ENCODE measurements around the gene TUT7.
A peak's percentile ranks its signal among the peaks of the same experiment; 100 is the strongest.
"Not testable (repeated sequence)": the region's sequence is repeated elsewhere in the genome, so short reads cannot be mapped to it uniquely, and the experiment has no call there.

Gene TUT7, protein sequence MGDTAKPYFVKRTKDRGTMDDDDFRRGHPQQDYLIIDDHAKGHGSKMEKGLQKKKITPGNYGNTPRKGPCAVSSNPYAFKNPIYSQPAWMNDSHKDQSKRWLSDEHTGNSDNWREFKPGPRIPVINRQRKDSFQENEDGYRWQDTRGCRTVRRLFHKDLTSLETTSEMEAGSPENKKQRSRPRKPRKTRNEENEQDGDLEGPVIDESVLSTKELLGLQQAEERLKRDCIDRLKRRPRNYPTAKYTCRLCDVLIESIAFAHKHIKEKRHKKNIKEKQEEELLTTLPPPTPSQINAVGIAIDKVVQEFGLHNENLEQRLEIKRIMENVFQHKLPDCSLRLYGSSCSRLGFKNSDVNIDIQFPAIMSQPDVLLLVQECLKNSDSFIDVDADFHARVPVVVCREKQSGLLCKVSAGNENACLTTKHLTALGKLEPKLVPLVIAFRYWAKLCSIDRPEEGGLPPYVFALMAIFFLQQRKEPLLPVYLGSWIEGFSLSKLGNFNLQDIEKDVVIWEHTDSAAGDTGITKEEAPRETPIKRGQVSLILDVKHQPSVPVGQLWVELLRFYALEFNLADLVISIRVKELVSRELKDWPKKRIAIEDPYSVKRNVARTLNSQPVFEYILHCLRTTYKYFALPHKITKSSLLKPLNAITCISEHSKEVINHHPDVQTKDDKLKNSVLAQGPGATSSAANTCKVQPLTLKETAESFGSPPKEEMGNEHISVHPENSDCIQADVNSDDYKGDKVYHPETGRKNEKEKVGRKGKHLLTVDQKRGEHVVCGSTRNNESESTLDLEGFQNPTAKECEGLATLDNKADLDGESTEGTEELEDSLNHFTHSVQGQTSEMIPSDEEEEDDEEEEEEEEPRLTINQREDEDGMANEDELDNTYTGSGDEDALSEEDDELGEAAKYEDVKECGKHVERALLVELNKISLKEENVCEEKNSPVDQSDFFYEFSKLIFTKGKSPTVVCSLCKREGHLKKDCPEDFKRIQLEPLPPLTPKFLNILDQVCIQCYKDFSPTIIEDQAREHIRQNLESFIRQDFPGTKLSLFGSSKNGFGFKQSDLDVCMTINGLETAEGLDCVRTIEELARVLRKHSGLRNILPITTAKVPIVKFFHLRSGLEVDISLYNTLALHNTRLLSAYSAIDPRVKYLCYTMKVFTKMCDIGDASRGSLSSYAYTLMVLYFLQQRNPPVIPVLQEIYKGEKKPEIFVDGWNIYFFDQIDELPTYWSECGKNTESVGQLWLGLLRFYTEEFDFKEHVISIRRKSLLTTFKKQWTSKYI (N-terminal part only)

DNA sequence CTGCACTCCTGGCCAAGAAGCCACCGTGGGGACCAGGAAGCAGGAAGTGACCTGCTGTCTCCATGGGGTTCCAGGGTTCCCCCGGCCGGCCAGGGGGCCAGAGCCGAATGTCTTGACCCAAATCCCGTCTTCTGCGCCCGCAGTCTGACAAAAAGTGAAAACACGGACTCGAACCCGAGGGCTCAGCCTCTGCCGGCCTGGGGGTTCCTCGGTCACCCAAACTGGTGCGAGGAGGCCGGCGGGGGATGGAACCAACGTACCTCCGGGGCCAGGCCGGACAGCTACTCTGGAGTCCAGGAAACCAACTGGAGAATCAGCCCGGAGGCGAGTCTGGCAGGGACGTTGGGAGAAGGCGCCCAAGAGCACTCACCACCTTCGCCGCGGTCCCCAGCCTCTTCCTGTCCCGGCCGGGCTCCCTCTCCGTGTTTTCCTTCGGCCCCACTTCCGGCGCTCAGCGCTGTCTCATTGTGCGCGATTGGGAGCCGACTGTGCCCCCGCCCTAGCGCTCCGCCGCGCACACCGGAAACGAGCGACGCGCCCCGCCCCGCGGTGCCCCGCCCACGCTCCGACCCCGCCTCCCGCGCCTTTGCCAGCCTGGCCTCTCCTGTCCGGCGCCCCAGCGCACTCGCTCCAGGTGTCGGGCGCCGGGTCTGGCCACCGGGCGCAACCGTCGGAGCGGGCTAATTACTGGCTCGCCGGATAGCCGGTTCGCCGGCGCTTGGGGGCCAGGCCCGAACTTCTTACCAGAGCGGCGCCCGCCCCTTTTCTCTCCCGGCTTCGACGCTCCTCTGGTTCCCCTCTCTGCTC, at the start of gene TUT7:
TSS of gene TUT7 (minus strand) at position 400 of the 807 bp plus-strand sequence. CDS start 1,211 bp downstream, outside the sequence.
- Mint-ChIP-seq H3K4me1 (ENCODE audit: low read depth) (peaks cover 34% of the 10 kb centered on the region), H3K4me3 (peak within 1 kb of the TSS; percentile 98), H3K27ac (peak within 1 kb of the TSS; percentile 98)

DNA sequence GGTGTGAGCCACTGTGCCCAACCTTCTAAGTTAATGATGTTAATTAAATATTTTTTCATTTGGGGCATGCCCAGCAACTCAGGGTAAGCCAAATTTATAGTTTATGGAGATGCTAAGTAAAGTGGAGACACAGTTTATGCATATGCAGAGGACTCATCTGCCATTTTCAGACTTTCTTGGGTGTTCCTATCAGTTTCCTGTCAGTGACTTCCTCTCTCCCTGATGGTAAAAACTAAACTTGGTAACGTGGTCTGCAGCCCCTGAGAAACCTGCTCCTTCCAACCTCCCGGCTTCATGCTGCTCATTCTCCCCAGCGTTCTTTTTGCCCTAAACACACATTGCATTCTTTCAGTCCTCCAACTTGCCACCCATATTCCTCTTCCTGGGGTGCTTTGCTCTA, 48.4 kb upstream of the TUT7 start:
- H3K4me3 Mint-ChIP-seq: no peak overlapping the region
- peaks cover 24% of the 10 kb centered on the region for H3K4me1 Mint-ChIP-seq (ENCODE audit: low read depth)
- H3K27ac Mint-ChIP-seq: no peak overlapping the region

More for the DNA sequence above, at the start of gene TUT7:
- peak; percentile 99 for DNase-seq
- no peaks in the 10 kb centered on the region for H3K27me3 Mint-ChIP-seq
- no peaks in the 10 kb centered on the region for H3K9me3 Mint-ChIP-seq
- peaks cover 47% of the 10 kb centered on the region for H3K36me3 Mint-ChIP-seq (ENCODE audit: low read depth)

DNA sequence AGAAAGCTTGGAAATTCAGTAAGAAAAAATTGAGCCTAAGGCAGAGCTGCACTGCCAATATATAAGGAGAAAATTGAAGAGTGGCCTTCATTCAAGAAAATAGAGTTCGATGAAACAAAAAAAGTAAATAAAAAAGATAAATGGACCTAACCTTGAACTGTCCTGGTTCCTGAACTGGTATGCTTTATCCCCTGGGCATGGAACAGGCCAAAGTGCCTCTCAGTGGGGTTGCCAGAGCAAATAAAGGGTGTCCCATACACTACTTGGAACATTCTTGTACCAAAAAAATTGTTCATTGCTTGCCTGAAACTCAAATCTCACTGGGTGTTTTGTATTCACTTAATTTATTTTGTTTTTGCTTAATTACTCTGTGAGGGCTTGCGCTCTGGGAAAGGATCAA, 42.2 kb upstream of the TUT7 start:
- no peaks in the 10 kb centered on the region for H3K4me1 Mint-ChIP-seq (ENCODE audit: low read depth)
- no peak overlapping the region for H3K4me3 Mint-ChIP-seq
- H3K27ac Mint-ChIP-seq: no peak overlapping the region
- no peaks in the 10 kb centered on the region for H3K36me3 Mint-ChIP-seq (ENCODE audit: low read depth)
- peaks cover 28% of the 10 kb centered on the region for H3K27me3 Mint-ChIP-seq
- no peak for DNase-seq
- H3K9me3 Mint-ChIP-seq: peaks cover 8% of the 10 kb centered on the region

More for the DNA sequence above, 48.4 kb upstream of the TUT7 start:
- no peaks in the 10 kb centered on the region for H3K36me3 Mint-ChIP-seq (ENCODE audit: low read depth)
- no peaks in the 10 kb centered on the region for H3K9me3 Mint-ChIP-seq
- no peak for DNase-seq
- H3K27me3 Mint-ChIP-seq: peaks cover 29% of the 10 kb centered on the region

DNA sequence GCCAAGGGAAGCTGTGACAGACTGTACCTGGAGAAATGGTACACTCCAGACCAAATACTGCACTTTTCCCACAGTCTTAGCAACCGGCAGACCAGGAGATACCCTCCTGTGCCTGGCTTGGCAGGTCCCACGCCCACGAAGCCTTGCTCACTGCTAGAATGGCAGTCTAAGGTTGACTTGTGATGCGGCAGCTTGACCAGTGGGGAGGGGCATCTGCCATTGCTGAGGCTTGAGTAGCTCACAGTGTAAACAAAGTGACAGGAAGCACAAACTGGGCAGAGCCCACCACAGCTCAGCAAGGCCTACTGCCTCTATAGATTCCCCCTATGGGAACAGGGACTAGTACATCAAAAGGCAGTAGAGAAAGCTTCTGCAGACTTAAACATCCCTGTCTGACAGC, 36.0 kb upstream of the TUT7 start:
- not testable (repeated sequence) for H3K4me1 Mint-ChIP-seq (ENCODE audit: low read depth); H3K36me3 Mint-ChIP-seq (ENCODE audit: low read depth); H3K9me3 Mint-ChIP-seq; DNase-seq; H3K4me3 Mint-ChIP-seq; H3K27ac Mint-ChIP-seq
- peaks cover 59% of the 10 kb centered on the region for H3K27me3 Mint-ChIP-seq

DNA sequence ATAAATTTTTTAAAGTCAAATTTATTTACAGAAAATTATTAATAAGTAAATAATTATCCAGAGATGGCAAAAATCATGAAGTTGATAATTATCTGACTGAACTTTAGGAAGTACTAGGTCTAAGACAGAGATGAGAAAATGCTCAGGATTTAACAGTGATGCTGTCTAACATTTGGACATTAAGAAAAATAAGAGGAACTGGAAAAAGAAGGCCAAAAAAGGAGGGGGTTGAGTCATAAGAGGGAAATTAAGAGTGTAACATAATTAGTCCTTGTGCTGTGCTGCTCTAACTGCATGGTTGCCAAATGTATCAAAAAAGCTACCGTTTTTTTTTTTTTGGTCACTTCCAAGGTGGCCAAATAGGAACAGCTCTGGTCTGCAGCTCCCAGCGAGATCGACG, 35.4 kb upstream of the TUT7 start:
- no peaks in the 10 kb centered on the region for H3K4me1 Mint-ChIP-seq (ENCODE audit: low read depth)
- H3K27me3 Mint-ChIP-seq: peaks cover 59% of the 10 kb centered on the region
- H3K36me3 Mint-ChIP-seq (ENCODE audit: low read depth): no peaks in the 10 kb centered on the region
- H3K9me3 Mint-ChIP-seq: peaks cover 7% of the 10 kb centered on the region
- H3K27ac Mint-ChIP-seq: no peak overlapping the region
- no peak overlapping the region for H3K4me3 Mint-ChIP-seq
- DNase-seq: no peak

DNA sequence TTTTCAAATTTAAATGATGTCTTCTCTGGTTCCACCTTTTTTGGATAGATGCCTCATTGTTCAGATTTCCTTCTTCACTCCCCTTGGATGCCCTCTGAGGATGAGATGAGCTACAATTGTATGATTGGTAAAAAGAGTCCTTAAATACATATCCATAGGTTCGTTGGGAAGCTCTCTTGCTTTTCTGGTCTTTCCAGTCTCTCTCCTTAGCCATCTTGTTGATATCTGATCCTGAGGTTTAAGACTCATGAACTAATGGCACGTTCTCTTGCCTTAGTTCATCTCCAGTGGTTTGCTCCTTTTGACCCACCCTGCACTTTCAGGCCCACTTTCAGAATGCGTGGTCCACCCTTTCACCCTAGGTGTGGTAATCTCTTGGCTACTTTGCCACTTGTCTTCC, 33.2 kb upstream of the TUT7 start:
- DNase-seq: no peak
- H3K27me3 Mint-ChIP-seq: peaks cover 67% of the 10 kb centered on the region

DNA sequence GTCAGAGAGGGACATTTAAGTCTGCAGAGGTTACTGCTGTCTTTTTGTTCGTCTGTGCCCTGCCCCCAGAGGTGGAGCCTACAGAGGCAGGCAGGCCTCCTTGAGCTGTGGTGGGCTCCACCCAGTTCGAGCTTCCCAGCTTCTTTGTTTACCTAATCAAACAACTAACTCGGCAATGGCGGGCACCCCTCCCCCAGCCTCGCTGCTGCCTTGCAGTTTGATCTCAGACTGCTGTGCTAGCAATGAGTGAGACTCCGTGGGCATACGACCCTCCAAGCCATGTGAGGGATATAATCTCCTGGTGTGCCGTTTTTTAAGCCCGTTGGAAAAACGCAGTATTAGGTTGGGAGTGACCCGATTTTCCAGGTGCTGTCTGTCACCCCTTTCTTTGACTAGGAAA, 28.8 kb upstream of the TUT7 start:
- Mint-ChIP-seq H3K9me3 (peaks cover 11% of the 10 kb centered on the region), H3K27me3 (peaks cover 65% of the 10 kb centered on the region)
- not testable (repeated sequence) for H3K4me1 Mint-ChIP-seq (ENCODE audit: low read depth); DNase-seq; H3K27ac Mint-ChIP-seq; H3K4me3 Mint-ChIP-seq; H3K36me3 Mint-ChIP-seq (ENCODE audit: low read depth)

More for the DNA sequence above, 33.2 kb upstream of the TUT7 start:
- no peak overlapping the region for H3K27ac Mint-ChIP-seq
- no peaks in the 10 kb centered on the region for H3K36me3 Mint-ChIP-seq (ENCODE audit: low read depth)
- H3K4me1 Mint-ChIP-seq (ENCODE audit: low read depth): no peaks in the 10 kb centered on the region
- peaks cover 6% of the 10 kb centered on the region for H3K9me3 Mint-ChIP-seq
- H3K4me3 Mint-ChIP-seq: no peak overlapping the region

DNA sequence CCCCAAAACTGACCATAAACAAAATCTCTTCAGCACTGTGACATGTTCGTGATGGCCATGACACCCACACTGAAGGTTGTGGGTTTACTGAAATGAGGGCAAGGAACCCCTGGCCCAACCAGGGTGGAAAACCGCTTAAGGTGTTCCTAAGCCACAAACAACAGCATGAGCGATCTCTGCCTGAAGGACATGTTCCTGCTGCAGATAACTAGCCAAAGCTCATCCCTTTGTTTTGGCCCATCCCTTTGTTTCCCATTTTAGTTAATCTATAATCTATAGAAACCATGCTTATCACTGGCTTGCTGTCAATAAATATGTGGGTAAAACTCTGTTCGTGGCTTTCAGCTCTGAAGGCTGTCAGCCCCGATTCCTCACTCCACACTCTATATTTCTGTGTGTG, 21.8 kb upstream of the TUT7 start:
- Mint-ChIP-seq H3K27ac (no peak overlapping the region), H3K4me3 (no peak overlapping the region), H3K9me3 (peaks cover 6% of the 10 kb centered on the region), H3K27me3 (peaks cover 41% of the 10 kb centered on the region), H3K36me3 (ENCODE audit: low read depth) (no peaks in the 10 kb centered on the region), H3K4me1 (ENCODE audit: low read depth) (no peaks in the 10 kb centered on the region)
- DNase-seq: no peak

DNA sequence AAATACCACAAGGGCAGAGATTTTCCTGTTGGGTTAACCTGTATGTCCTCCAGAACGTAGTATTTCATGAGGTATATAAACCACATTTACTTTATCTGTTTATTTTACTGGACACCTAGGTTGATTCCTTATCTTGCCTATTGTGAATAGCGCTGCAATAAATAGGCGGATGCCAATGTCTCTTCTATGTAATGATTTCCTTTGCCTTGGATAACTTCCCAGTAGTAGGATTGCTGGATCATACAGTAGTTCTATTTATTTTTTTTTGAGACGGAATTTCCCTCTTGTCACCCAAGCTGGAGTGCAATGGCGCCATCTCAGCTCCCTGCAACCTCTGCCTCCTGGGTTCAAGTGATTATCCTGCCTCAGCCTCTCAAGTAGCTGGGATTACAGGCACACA, 15.6 kb upstream of the TUT7 start:
- no peak overlapping the region for H3K27ac Mint-ChIP-seq
- no peak for DNase-seq
- H3K4me3 Mint-ChIP-seq: no peak overlapping the region
- peaks cover 1% of the 10 kb centered on the region for H3K4me1 Mint-ChIP-seq (ENCODE audit: low read depth)
- peaks cover 28% of the 10 kb centered on the region for H3K27me3 Mint-ChIP-seq
- H3K36me3 Mint-ChIP-seq (ENCODE audit: low read depth): peaks cover 2% of the 10 kb centered on the region
- H3K9me3 Mint-ChIP-seq: peaks cover 33% of the 10 kb centered on the region

DNA sequence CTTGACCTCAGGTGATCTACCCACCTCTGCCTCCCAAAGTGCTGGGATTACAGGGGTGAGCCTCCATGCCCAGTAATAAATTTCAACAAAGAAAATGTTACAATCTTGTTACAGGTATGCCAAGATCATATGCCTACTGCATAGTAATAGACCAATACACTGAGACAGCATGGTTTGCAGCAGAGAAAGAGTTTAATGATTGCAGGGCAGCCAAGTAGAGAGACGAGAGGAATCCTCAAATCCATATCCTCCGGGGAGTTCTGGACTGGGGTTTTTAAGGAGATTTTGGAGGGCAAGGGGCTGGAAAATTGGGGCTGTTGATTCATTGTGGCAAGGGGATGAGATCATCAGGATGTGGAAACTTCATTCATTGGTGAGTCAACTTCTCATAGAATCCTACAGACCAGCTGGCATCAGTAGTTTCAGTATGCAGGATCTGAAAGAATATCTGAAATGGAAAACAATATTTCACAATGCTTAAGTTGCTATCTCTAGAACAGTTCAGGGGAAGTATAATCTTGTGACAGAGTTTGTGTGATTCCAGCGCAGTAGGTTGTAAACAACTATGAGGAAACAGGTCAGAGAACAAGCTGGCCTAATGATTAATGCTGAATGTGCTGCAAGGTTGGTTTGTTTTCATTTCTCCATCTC, 14.8 kb upstream of the TUT7 start:
- H3K4me3 Mint-ChIP-seq: no peak overlapping the region
- DNase-seq: no peak
- peaks cover 33% of the 10 kb centered on the region for H3K9me3 Mint-ChIP-seq
- peaks cover 28% of the 10 kb centered on the region for H3K27me3 Mint-ChIP-seq
- peaks cover 2% of the 10 kb centered on the region for H3K36me3 Mint-ChIP-seq (ENCODE audit: low read depth)
- H3K4me1 Mint-ChIP-seq (ENCODE audit: low read depth): peaks cover 1% of the 10 kb centered on the region
- no peak overlapping the region for H3K27ac Mint-ChIP-seq

DNA sequence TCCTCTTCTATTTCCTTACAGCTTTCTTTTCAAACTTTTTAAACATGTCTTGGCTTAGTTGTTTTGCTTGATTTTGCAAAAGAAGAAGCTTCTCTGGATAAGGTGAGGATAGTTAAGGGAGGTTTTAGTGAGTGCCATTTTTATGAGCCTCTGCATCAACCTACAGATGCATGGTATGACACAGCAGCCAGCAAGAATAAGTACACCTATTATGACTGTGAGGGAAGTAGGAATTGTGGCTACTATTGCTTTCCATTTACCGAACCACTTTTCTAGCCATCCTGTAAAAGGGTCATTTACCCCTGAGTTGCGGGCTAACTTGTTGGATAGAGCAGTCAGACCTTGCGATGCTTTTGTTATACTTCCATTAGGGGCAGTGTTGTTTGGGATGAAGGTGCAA, 7.0 kb upstream of the TUT7 start:
- no peak overlapping the region for H3K27ac Mint-ChIP-seq
- DNase-seq: no peak
- H3K36me3 Mint-ChIP-seq (ENCODE audit: low read depth): peaks cover under 1% of the 10 kb centered on the region
- H3K9me3 Mint-ChIP-seq: peaks cover 4% of the 10 kb centered on the region
- peaks cover 4% of the 10 kb centered on the region for H3K27me3 Mint-ChIP-seq
- peaks cover 2% of the 10 kb centered on the region for H3K4me1 Mint-ChIP-seq (ENCODE audit: low read depth)
- H3K4me3 Mint-ChIP-seq: no peak overlapping the region

DNA sequence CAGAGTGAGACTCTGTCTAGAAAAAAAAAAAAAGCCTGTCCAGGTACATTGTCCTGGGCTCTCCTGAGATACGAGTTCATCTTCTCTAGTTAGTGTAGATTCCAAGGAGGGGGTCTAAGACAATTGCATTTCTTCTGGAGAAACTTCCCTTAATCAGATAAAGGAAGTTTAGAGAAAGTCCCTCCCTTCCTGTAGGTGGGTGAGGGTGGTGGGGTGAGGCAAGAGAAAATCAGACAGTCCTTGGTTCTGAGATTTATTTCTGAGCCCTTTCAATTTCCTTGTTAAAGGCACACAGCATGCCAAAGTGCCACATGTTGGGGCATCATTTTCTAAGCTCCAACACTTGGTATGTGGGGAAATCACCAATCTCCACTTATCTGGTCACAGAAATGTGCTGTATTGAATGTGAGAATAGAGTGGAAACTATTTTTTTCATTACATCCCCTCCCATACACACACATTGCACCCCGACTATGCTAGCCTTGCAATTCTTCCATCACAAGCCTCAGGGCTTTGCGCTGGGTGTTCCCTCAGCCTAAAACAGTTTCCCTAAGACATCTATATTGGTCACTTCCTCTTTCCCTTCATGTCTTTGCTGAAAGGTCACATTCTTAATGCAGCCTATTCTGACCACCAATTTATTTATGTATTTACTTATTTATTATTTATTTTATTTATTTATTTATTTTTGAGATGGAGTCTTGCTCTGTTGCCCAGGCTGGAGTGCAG, 5.1 kb upstream of the TUT7 start:
- Mint-ChIP-seq H3K4me3 (no peak overlapping the region), H3K36me3 (ENCODE audit: low read depth) (no peaks in the 10 kb centered on the region), H3K9me3 (no peaks in the 10 kb centered on the region), H3K27ac (no peak overlapping the region), H3K27me3 (peaks cover 4% of the 10 kb centered on the region), H3K4me1 (ENCODE audit: low read depth) (peaks cover 8% of the 10 kb centered on the region)
- DNase-seq: no peak

Measured in activated T-cell treated with anti-CD3 and anti-CD28 coated beads, Interleukin-2, amount 50 U/mL, for 24 hours (primary cell).